ENCODE results near the gene KRTAP5-3. TPM values are rescaled to one million over a fixed set of nuclear protein-coding genes. Genes with fewer than 3 reads are reported as not detected.

The KRTAP5-3 gene
- polyA plus RNA-seq, 2 of the 4 experiments (the other 2 are of a cell fraction) = not detected

GRCh38 chr11:1628506-1629325 is 20.5 kb upstream of the KRTAP5-3 start (continued):
- TF ChIP-seq JUN (IDR thresholded peaks at IDR 0.05) = no peak
- no peak for TF ChIP-seq TFCP2L1 (CRISPR knock-in tag; IDR thresholded peaks at IDR 0.05)
- peak; percentile 82 for TF ChIP-seq CTCF (IDR thresholded peaks at IDR 0.05)
- no peak for TF ChIP-seq CBX2 (IDR thresholded peaks at IDR 0.05; ENCODE audit: borderline replicate concordance, low read depth)
- no peak for TF ChIP-seq FOSL2 (IDR thresholded peaks at IDR 0.05)
- no peak for TF ChIP-seq FOSL2 (CRISPR knock-in tag; IDR thresholded peaks at IDR 0.05)
- TF ChIP-seq KDM1A (IDR thresholded peaks at IDR 0.05; ENCODE audit: low read depth) = no peak
- no peak for TF ChIP-seq HEYL (CRISPR knock-in tag; IDR thresholded peaks at IDR 0.05)
- no peak for TF ChIP-seq FOSB (CRISPR knock-in tag; IDR thresholded peaks at IDR 0.05)
- TF ChIP-seq, protein P1, sequence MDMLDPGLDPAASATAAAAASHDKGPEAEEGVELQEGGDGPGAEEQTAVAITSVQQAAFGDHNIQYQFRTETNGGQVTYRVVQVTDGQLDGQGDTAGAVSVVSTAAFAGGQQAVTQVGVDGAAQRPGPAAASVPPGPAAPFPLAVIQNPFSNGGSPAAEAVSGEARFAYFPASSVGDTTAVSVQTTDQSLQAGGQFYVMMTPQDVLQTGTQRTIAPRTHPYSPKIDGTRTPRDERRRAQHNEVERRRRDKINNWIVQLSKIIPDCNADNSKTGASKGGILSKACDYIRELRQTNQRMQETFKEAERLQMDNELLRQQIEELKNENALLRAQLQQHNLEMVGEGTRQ (IDR thresholded peaks at IDR 0.05) = no peak
- no peak for TF ChIP-seq RNF2 (IDR thresholded peaks at IDR 0.05; ENCODE audit: borderline replicate concordance, low read depth)
- TF ChIP-seq MAZ (IDR thresholded peaks at IDR 0.05; ENCODE audit: borderline replicate concordance, low read depth, low read length) = no peak

DNA sequence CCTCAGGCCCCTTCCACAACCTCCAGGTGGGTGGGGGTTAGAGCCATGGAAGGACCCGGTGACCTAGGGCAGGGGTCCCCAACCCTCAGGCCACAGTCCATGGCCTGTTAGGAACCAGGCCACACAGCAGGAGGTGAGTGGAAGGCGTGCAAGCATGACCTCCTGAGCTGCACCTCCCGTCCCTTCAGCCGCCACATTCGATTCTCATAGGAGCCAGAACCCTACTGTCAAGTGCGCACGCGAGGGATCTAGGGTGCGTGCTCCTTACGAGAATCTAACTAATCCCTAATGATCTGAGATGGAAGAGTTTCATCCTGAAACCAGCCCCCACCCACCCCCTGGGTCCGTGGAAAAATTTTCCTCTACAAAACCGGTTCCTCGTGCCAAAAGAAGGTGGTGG is 17.3 kb upstream of the KRTAP5-3 start:
- no peaks in the 10 kb centered on the region for H3K9me3 ChIP-seq
- no peak for ATAC-seq
- TF ChIP-seq, protein P1 (IDR thresholded peaks at IDR 0.05) = no peak
- no peak for TF ChIP-seq HOXA7 (CRISPR knock-in tag; IDR thresholded peaks at IDR 0.05)
- TF ChIP-seq, protein P2, sequence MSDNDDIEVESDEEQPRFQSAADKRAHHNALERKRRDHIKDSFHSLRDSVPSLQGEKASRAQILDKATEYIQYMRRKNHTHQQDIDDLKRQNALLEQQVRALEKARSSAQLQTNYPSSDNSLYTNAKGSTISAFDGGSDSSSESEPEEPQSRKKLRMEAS (IDR thresholded peaks at IDR 0.05) = no peak
- TF ChIP-seq HOXB5 (CRISPR knock-in tag; IDR thresholded peaks at IDR 0.05) = no peak
- TF ChIP-seq BHLHE40 (IDR thresholded peaks at IDR 0.05; ENCODE audit: low read depth, low read length) = no peak
- 70% methylated on average over 11 of the region's 13 CpGs for WGBS (ENCODE audit: missing lambda C conversion rate)
- no peaks in the 10 kb centered on the region for H3K4me1 ChIP-seq
- no peak for FAIRE-seq
- ChIA-PET CTCF (interaction anchor here (1.0 to 6.9 kb wide), 5 partner anchors 14 to 524 kb away, joined by 3 to 54 read pairs (median 4); no protein-coding TSS in a partner anchor), POLR2A (no interaction called here)
- no peak for DNase-seq (ENCODE audit: low read depth in 1 of 2, low spot score in 1 of 2)
- H3K4me3 ChIP-seq = no peak overlapping the region
- no peak overlapping the region for H3K4me2 ChIP-seq
- H3K27ac ChIP-seq = no peak overlapping the region

- 63% methylated on average over 16 of the region's 16 CpGs for WGBS (ENCODE audit: missing lambda C conversion rate)
- Histone ChIP-seq H3K4me1 (no peaks in the 10 kb centered on the region), H3K4me2 (no peak overlapping the region), H3K4me3 (no peak overlapping the region), H3K9me3 (no peaks in the 10 kb centered on the region), H3K27ac (no peak overlapping the region)
- no peak for DNase-seq (ENCODE audit: low read depth in 1 of 2, low spot score in 1 of 2)
- TF ChIP-seq FOSB (CRISPR knock-in tag; IDR thresholded peaks at IDR 0.05) (no peak), RFX5 (IDR thresholded peaks at IDR 0.05) (no peak)
- ChIA-PET POLR2A (no interaction called here), CTCF (interaction anchor here (1.1 to 1.7 kb wide), 3 partner anchors 50 to 288 kb away, joined by 4 to 6 read pairs (median 4); no protein-coding TSS in a partner anchor)
- ATAC-seq = no peak
- no peak for FAIRE-seq
These were observed 16.4 kb upstream of the KRTAP5-3 start for GRCh38 chr11:1624621-1625020.

Measured in A549 (cell line).